Neural crest cell (in vitro differentiated cells): ENCODE data around the gene KLK5. TPM values are rescaled to one million over a fixed set of nuclear protein-coding genes. Genes with fewer than 3 reads are reported as not detected.
"Not testable (repeated sequence)": the region's sequence is repeated elsewhere in the genome, so short reads cannot be mapped to it uniquely, and the experiment has no call there.

Experiments
- DNase-seq: peaks from one replicate; pipeline ENCODE4 v3.0.0; 2021; ENCODE audit warnings: low read depth, mixed read lengths, low spot score
- H3K27ac Mint-ChIP-seq: one replicate; pipeline ENCODE4 v1.8.0; 2021; ENCODE audit warnings: mild to moderate bottlenecking, mixed read lengths; ENCODE audit not compliant: unreplicated experiment
- H3K27me3 Mint-ChIP-seq: 2 replicates; pipeline ENCODE4 v1.8.0; 2021; ENCODE audit warnings: low read depth, mild to moderate bottlenecking, mixed read lengths
- H3K36me3 Mint-ChIP-seq: 2 replicates; pipeline ENCODE4 v1.8.0; 2021; ENCODE audit warnings: low read depth, mild to moderate bottlenecking, mixed read lengths
- H3K4me1 Mint-ChIP-seq: 2 replicates; pipeline ENCODE4 v1.8.0; 2021; ENCODE audit warnings: mixed read lengths
- H3K4me3 Mint-ChIP-seq: one replicate; pipeline ENCODE4 v1.8.0; 2021; ENCODE audit warnings: mild to moderate bottlenecking, mixed read lengths
- H3K9me3 Mint-ChIP-seq: 2 replicates; pipeline ENCODE4 v1.8.0; 2021; ENCODE audit warnings: mixed read lengths
- CTCF ChIP-seq: fragments of 200-600 bp; sonication (generic); conservative IDR thresholded peaks from 2 replicates; pipeline ENCODE4 v1.5.0; 2021; ENCODE audit warnings: antibody characterized with exemption, mild to moderate bottlenecking
- total RNA-seq: library from RNA; stranded (reverse); gene quantifications from 2 replicates; pipeline ENCODE4 v1.2.1, GENCODE V29; 2021

The KLK5 gene
- total RNA-seq, 1 donor from 2014 or later: not detected

- H3K27me3 Mint-ChIP-seq: peaks cover 33% of the 10 kb centered on the region
- no peak for DNase-seq
- H3K4me3 Mint-ChIP-seq: no peak overlapping the region
- TF ChIP-seq CTCF: no peak
- peak overlapping the region; percentile 24 for H3K27ac Mint-ChIP-seq
- no peaks in the 10 kb centered on the region for H3K36me3 Mint-ChIP-seq
- H3K4me1 Mint-ChIP-seq: peaks cover 20% of the 10 kb centered on the region
- H3K9me3 Mint-ChIP-seq: peaks cover 3% of the 10 kb centered on the region
These were observed 24.8 kb upstream of the KLK5 start for GRCh38 chr19:50977626-50978025.

GRCh38 chr19:50975766-50976165 lies 22.9 kb upstream of the KLK5 start:
- no peak for DNase-seq
- H3K36me3 Mint-ChIP-seq: no peaks in the 10 kb centered on the region
- H3K4me3 Mint-ChIP-seq: no peak overlapping the region
- no peak overlapping the region for H3K27ac Mint-ChIP-seq
- TF ChIP-seq CTCF: no peak
- peaks cover 21% of the 10 kb centered on the region for H3K27me3 Mint-ChIP-seq
- peaks cover 23% of the 10 kb centered on the region for H3K4me1 Mint-ChIP-seq
- H3K9me3 Mint-ChIP-seq: peaks cover 3% of the 10 kb centered on the region

GRCh38 chr19:50974702-50975556 lies 22.1 kb upstream of the KLK5 start:
- no peak overlapping the region for H3K27ac Mint-ChIP-seq
- no peaks in the 10 kb centered on the region for H3K36me3 Mint-ChIP-seq
- no peak for DNase-seq
- H3K27me3 Mint-ChIP-seq: peaks cover 20% of the 10 kb centered on the region
- H3K4me3 Mint-ChIP-seq: no peak overlapping the region
- peaks cover 3% of the 10 kb centered on the region for H3K9me3 Mint-ChIP-seq
- peaks cover 30% of the 10 kb centered on the region for H3K4me1 Mint-ChIP-seq
- TF ChIP-seq CTCF: no peak

GRCh38 chr19:50972795-50973376 lies 20.0 kb upstream of the KLK5 start:
- Mint-ChIP-seq H3K36me3 (no peaks in the 10 kb centered on the region), H3K4me3 (no peak overlapping the region), H3K27ac (no peak overlapping the region), H3K9me3 (peaks cover 3% of the 10 kb centered on the region), H3K4me1 (peaks cover 30% of the 10 kb centered on the region), H3K27me3 (peaks cover 20% of the 10 kb centered on the region)
- no peak for DNase-seq
- TF ChIP-seq CTCF: no peak

- H3K4me1 Mint-ChIP-seq: peaks cover 27% of the 10 kb centered on the region
- H3K9me3 Mint-ChIP-seq, H3K36me3 Mint-ChIP-seq, DNase-seq, H3K4me3 Mint-ChIP-seq: not testable (repeated sequence)
- H3K27me3 Mint-ChIP-seq: peaks cover 18% of the 10 kb centered on the region
- H3K27ac Mint-ChIP-seq: peak overlapping the region; percentile 89
These were observed 17.0 kb upstream of the KLK5 start for GRCh38 chr19:50969810-50970209.

- Mint-ChIP-seq H3K27ac (peak within 1 kb of the TSS; percentile 89), H3K4me3 (no peak within 1 kb of the TSS), H3K36me3 (no peaks in the 10 kb centered on the region), H3K27me3 (peaks cover 20% of the 10 kb centered on the region), H3K9me3 (no peaks in the 10 kb centered on the region), H3K4me1 (peaks cover 25% of the 10 kb centered on the region)
- DNase-seq: peak; percentile 30
- TF ChIP-seq CTCF: no peak
These were observed 16.5 kb upstream of the KLK5 start, which contains the start of gene KLK6 for GRCh38 chr19:50969413-50969760. Gene KLK6, minus strand, starts transcription at chr19:50969591. Its CDS starts 1,487 bp downstream, at chr19:50968104.
